WTC11 (cell line): ENCODE results near the gene KCNA5. TPM values are rescaled to one million over a fixed set of nuclear protein-coding genes. Genes with fewer than 3 reads are reported as not detected.

Source experiments
- ATAC-seq: fragments of 200-7000 bp; cut with Tn5 transposase; 2 replicates; pipeline ENCODE4 v1.10.0; 2021; ENCODE audit warnings: mild to moderate bottlenecking, moderate library complexity
- CTCF ChIA-PET: fragments of 300-600 bp; sonication (Branson Sonifier 250); formaldehyde crosslinking; loops from one replicate; lab custom pipeline; 2021; ENCODE audit warnings: antibody characterized with exemption; lab: Charles Lee
- POLR2A ChIA-PET: fragments of 350-600 bp; sonication (Branson Sonifier 250); formaldehyde crosslinking; loops from one replicate; lab custom pipeline; 2021; ENCODE audit warnings: antibody characterized with exemption; lab: Charles Lee
- DNase-seq: peaks from one replicate; pipeline ENCODE4 v3.0.0; 2021; ENCODE audit warnings: low spot score
- H3K27ac Mint-ChIP-seq: 2 replicates; pipeline ENCODE4 v1.8.0; 2021; ENCODE audit warnings: mixed read lengths
- H3K27me3 Mint-ChIP-seq: 2 replicates; pipeline ENCODE4 v1.8.0; 2021; ENCODE audit warnings: low read depth, mild to moderate bottlenecking, moderate library complexity, mixed read lengths
- H3K36me3 Mint-ChIP-seq: 2 replicates; pipeline ENCODE4 v1.8.0; 2021; ENCODE audit warnings: mixed read lengths
- H3K4me1 Mint-ChIP-seq: 2 replicates; pipeline ENCODE4 v1.8.0; 2022; ENCODE audit warnings: mixed read lengths
- H3K4me3 Mint-ChIP-seq: 2 replicates; pipeline ENCODE4 v1.8.0; 2021; ENCODE audit warnings: mild to moderate bottlenecking, moderate library complexity, mixed read lengths
- H3K9me3 Mint-ChIP-seq: 2 replicates; pipeline ENCODE4 v1.8.0; 2021; ENCODE audit warnings: mixed read lengths
- ATF6 ChIP-seq: sonication (generic); formaldehyde crosslinking; IDR thresholded peaks from 2 replicates; pipeline ENCODE4 v1.8.1; 2023; ENCODE audit warnings: mild to moderate bottlenecking, missing genetic modification reagents
- CBFB ChIP-seq: sonication (generic); formaldehyde crosslinking; IDR thresholded peaks from 2 replicates; pipeline ENCODE4 v1.8.1; 2022; ENCODE audit warnings: mild to moderate bottlenecking, low read depth, missing genetic modification reagents
- FOXK1 ChIP-seq: sonication (generic); formaldehyde crosslinking; IDR thresholded peaks from 2 replicates; pipeline ENCODE4 v1.8.0; 2022; ENCODE audit warnings: mild to moderate bottlenecking, moderate library complexity, missing genetic modification reagents
- HMGXB4 ChIP-seq: sonication (generic); formaldehyde crosslinking; IDR thresholded peaks from 2 replicates; pipeline ENCODE4 v1.8.1; 2023; ENCODE audit warnings: mild to moderate bottlenecking, moderate library complexity, missing genetic modification reagents
- JUN ChIP-seq: sonication (generic); formaldehyde crosslinking; IDR thresholded peaks from 2 replicates; pipeline ENCODE4 v1.8.0; 2023; ENCODE audit warnings: mild to moderate bottlenecking, missing genetic modification reagents
- MXD4 ChIP-seq: fragments of 250-450 bp; sonication (Bioruptor Pico); IDR thresholded peaks from 2 replicates; pipeline ENCODE4 v1.8.0; 2021; ENCODE audit warnings: mild to moderate bottlenecking, moderate library complexity, borderline replicate concordance
- NR3C1 ChIP-seq: sonication (generic); formaldehyde crosslinking; conservative IDR thresholded peaks from 2 replicates; pipeline ENCODE4 v1.8.1; 2023; ENCODE audit warnings: low read depth, mild to moderate bottlenecking, missing genetic modification reagents
- PRRX2 ChIP-seq: fragments of 250-450 bp; sonication (Bioruptor Pico); IDR thresholded peaks from 2 replicates; pipeline ENCODE4 v1.8.0; 2021; ENCODE audit warnings: mild to moderate bottlenecking
- STAT6 ChIP-seq: sonication (generic); formaldehyde crosslinking; conservative IDR thresholded peaks from 2 replicates; pipeline ENCODE4 v1.8.1; 2023; ENCODE audit warnings: mild to moderate bottlenecking, low read depth, missing genetic modification reagents, moderate library complexity
- TEAD1 ChIP-seq: sonication (generic); formaldehyde crosslinking; IDR thresholded peaks from 2 replicates; pipeline ENCODE4 v1.8.0; 2022; ENCODE audit warnings: mild to moderate bottlenecking, missing genetic modification reagents
- ZNF423 ChIP-seq: fragments of 250-450 bp; sonication (Bioruptor Pico); IDR thresholded peaks from 2 replicates; pipeline ENCODE4 v2.1.2; 2022; ENCODE audit warnings: mild to moderate bottlenecking, moderate library complexity
- ZSCAN18 ChIP-seq: fragments of 250-450 bp; sonication (Bioruptor Pico); IDR thresholded peaks from 2 replicates; pipeline ENCODE4 v2.1.2; 2022; ENCODE audit warnings: mild to moderate bottlenecking, moderate library complexity
- total RNA-seq: library from RNA; stranded (reverse); gene quantifications from 3 replicates; pipeline ENCODE4 v1.2.3, GENCODE V29; 2021
- TF ChIP-seq, protein P1 (sequence below): sonication (generic); formaldehyde crosslinking; IDR thresholded peaks from 2 replicates; pipeline ENCODE4 v1.8.0; 2022; ENCODE audit warnings: mild to moderate bottlenecking, missing genetic modification reagents
- TF ChIP-seq, protein P2 (sequence below): fragments of 200-600 bp; IDR thresholded peaks from 2 replicates; pipeline ENCODE4 v1.8.0; 2022; ENCODE audit warnings: antibody characterized with exemption
- TF ChIP-seq, protein P3 (sequence below): fragments of 250-450 bp; sonication (Bioruptor Pico); conservative IDR thresholded peaks from 2 replicates; pipeline ENCODE4 v1.9.0; 2021; ENCODE audit warnings: mild to moderate bottlenecking
- TF ChIP-seq, protein P4 (sequence below): sonication (generic); formaldehyde crosslinking; IDR thresholded peaks from 2 replicates; pipeline ENCODE4 v1.8.1; 2022; ENCODE audit warnings: missing genetic modification reagents, borderline replicate concordance

The KCNA5 gene
- total RNA-seq, 1 experiment from 2014 or later = 0.22 TPM

- no peak overlapping the region for H3K27ac Mint-ChIP-seq
- 0 out of 2 replicates have a peak, but pooled peaks cover 3% of the 10 kb centered on the region for H3K9me3 Mint-ChIP-seq
- DNase-seq = no peak
- no peak overlapping the region for H3K4me3 Mint-ChIP-seq
- H3K36me3 Mint-ChIP-seq = no peaks in the 10 kb centered on the region
- peaks cover 13% of the 10 kb centered on the region for H3K27me3 Mint-ChIP-seq
- H3K4me1 Mint-ChIP-seq = peaks cover 6% of the 10 kb centered on the region
- CTCF ChIA-PET = no interaction called here
- no peak for TF ChIP-seq STAT6
- TF ChIP-seq CBFB (CRISPR knock-in tag) = no peak
- no peak for TF ChIP-seq FOXK1 (CRISPR knock-in tag)
- no peak for TF ChIP-seq TEAD1 (CRISPR knock-in tag)
- no peak for TF ChIP-seq ATF6
- TF ChIP-seq HMGXB4 (CRISPR knock-in tag) = no peak
- TF ChIP-seq ZNF423 (CRISPR knock-in tag) = no peak
- TF ChIP-seq, protein P1, sequence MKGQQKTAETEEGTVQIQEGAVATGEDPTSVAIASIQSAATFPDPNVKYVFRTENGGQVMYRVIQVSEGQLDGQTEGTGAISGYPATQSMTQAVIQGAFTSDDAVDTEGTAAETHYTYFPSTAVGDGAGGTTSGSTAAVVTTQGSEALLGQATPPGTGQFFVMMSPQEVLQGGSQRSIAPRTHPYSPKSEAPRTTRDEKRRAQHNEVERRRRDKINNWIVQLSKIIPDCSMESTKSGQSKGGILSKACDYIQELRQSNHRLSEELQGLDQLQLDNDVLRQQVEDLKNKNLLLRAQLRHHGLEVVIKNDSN (CRISPR knock-in tag) = no peak
- TF ChIP-seq, protein P2, sequence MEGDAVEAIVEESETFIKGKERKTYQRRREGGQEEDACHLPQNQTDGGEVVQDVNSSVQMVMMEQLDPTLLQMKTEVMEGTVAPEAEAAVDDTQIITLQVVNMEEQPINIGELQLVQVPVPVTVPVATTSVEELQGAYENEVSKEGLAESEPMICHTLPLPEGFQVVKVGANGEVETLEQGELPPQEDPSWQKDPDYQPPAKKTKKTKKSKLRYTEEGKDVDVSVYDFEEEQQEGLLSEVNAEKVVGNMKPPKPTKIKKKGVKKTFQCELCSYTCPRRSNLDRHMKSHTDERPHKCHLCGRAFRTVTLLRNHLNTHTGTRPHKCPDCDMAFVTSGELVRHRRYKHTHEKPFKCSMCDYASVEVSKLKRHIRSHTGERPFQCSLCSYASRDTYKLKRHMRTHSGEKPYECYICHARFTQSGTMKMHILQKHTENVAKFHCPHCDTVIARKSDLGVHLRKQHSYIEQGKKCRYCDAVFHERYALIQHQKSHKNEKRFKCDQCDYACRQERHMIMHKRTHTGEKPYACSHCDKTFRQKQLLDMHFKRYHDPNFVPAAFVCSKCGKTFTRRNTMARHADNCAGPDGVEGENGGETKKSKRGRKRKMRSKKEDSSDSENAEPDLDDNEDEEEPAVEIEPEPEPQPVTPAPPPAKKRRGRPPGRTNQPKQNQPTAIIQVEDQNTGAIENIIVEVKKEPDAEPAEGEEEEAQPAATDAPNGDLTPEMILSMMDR = no peak
- no peak for TF ChIP-seq NR3C1
- no peak for TF ChIP-seq PRRX2 (CRISPR knock-in tag)
- TF ChIP-seq JUN (CRISPR knock-in tag) = no peak
- TF ChIP-seq, protein P3, sequence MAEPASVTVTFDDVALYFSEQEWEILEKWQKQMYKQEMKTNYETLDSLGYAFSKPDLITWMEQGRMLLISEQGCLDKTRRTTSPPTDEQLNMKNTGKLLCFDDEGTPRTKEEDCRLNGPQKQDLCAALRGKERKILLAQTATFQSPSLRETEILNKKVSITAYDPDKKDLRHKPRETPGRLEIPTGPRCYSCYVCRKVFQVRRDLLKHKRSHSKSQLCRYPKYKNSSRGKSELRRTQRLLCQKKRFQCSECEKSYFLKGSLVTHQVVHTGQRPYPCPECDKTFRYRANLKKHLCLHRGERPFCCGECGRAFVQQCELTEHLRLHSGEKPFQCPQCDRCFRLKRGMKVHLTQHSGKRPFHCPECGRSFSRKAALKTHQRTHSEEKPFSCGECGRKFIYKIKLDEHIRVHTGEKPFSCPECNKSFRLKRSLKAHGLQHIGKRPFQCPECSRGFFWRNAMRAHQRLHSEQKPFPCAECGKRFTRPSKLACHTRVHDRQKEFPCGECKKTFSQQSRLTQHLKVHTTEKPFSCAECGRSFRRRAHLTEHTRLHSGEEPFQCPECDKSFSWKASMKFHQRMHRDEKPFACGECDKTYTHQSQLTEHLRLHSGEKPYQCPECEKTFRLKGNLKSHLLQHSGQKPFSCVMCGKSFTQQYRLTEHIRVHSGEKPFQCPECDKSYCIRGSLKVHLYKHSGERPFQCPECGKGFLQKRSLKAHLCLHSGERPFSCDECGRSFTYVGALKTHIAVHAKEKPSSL (CRISPR knock-in tag) = no peak
- TF ChIP-seq MXD4 (CRISPR knock-in tag) = no peak
- ATAC-seq = no peak
- POLR2A ChIA-PET = no interaction called here
Measured at GRCh38 chr12:5066251-5066650, 22.6 kb downstream of the KCNA5 start.

DNA sequence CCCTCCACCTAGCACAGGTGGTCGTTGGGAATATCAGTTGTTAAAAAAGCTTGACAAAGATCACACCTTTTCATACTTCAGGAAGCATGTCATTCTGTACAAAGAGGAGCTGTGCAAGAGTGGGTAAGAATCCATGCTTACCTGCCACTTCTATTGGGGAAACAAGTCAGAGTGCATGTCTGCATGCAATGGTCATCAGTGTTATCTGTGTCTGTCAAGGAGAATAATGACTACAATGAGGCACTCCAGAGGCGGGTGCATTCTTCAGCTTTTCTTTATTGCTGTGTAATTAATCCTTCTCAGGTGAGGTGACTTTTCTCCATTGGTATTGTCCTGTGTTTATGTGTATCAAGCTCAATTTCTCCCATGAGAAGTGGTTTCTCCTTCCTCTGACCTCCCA lies 24.4 kb downstream of the KCNA5 start:
- Mint-ChIP-seq H3K27ac (no peak overlapping the region), H3K27me3 (peaks cover 8% of the 10 kb centered on the region), H3K36me3 (no peaks in the 10 kb centered on the region), H3K4me3 (no peak overlapping the region), H3K4me1 (peaks cover 12% of the 10 kb centered on the region), H3K9me3 (0 out of 2 replicates have a peak, but pooled peaks cover 3% of the 10 kb centered on the region)
- CTCF ChIA-PET = interaction anchor here (1.0 to 3.0 kb wide), 3 partner anchors 12 to 213 kb away, joined by 3 to 13 read pairs (median 7); no protein-coding TSS in a partner anchor
- no peak for DNase-seq
- POLR2A ChIA-PET = no interaction called here
- no peak for ATAC-seq
- TF ChIP-seq, protein P4, sequence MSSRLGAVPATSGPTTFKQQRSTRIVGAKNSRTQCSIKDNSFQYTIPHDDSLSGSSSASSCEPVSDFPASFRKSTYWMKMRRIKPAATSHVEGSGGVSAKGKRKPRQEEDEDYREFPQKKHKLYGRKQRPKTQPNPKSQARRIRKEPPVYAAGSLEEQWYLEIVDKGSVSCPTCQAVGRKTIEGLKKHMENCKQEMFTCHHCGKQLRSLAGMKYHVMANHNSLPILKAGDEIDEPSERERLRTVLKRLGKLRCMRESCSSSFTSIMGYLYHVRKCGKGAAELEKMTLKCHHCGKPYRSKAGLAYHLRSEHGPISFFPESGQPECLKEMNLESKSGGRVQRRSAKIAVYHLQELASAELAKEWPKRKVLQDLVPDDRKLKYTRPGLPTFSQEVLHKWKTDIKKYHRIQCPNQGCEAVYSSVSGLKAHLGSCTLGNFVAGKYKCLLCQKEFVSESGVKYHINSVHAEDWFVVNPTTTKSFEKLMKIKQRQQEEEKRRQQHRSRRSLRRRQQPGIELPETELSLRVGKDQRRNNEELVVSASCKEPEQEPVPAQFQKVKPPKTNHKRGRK (CRISPR knock-in tag) = no peak
- TF ChIP-seq HMGXB4 (CRISPR knock-in tag) (no peak), ZSCAN18 (CRISPR knock-in tag) (no peak)
